ENCODE results near the gene STX16. TPM values are rescaled to one million over a fixed set of nuclear protein-coding genes. Genes with fewer than 3 reads are reported as not detected.

The STX16 gene
- total RNA-seq, 4 donors from 2014 or later: 53.2 to 112 (median 65.8) TPM

GRCh38 chr20:58714923-58715351 is 63.9 kb downstream of the STX16 start:
- no peak for TF ChIP-seq CTCF (IDR thresholded peaks at IDR 0.05; ENCODE audit: low read depth)

- TF ChIP-seq CTCF (IDR thresholded peaks at IDR 0.05; ENCODE audit: low read depth): no peak
Measured at GRCh38 chr20:58715391-58715800, 64.3 kb downstream of the STX16 start.

GRCh38 chr20:58715801-58716475 is 64.9 kb downstream of the STX16 start:
- no peak for TF ChIP-seq CTCF (IDR thresholded peaks at IDR 0.05; ENCODE audit: low read depth)

GRCh38 chr20:58716476-58717277 is 65.6 kb downstream of the STX16 start:
- TF ChIP-seq CTCF (IDR thresholded peaks at IDR 0.05; ENCODE audit: low read depth): no peak

- TF ChIP-seq CTCF (IDR thresholded peaks at IDR 0.05; ENCODE audit: low read depth): no peak
Measured at GRCh38 chr20:58717278-58718091, 66.4 kb downstream of the STX16 start.

- no peak for TF ChIP-seq CTCF (IDR thresholded peaks at IDR 0.05; ENCODE audit: low read depth)
Measured at GRCh38 chr20:58718121-58718563, 67.1 kb downstream of the STX16 start.

Measured in subcutaneous adipose tissue (tissue), 4 donors.